Hematopoietic multipotent progenitor cell treated with erythropoietin and hydrocortisone succinate and interleukin-3 and kit ligand, for 15 days (in vitro differentiated cells): ENCODE data around the gene RAPSN.
A peak's percentile ranks its signal among the peaks of the same experiment; 100 is the strongest.

Experiments
- DNase-seq: peaks from one replicate; pipeline ENCODE4 v3.0.0-alpha.2; 2015; ENCODE audit warnings: low spot score

Gene RAPSN

GRCh38 chr11:47466201-47466600 is 17.3 kb upstream of the RAPSN start:
- DNase-seq, result no peak

- no peak for DNase-seq
Observed at GRCh38 chr11:47464483-47464882, 15.5 kb upstream of the RAPSN start.

- no peak for DNase-seq
Observed at GRCh38 chr11:47461876-47462275, 12.9 kb upstream of the RAPSN start.

GRCh38 chr11:47460571-47461235 is 11.8 kb upstream of the RAPSN start:
- no peak for DNase-seq

- peak; percentile 69 for DNase-seq
Observed at GRCh38 chr11:47454258-47454671, 5.3 kb upstream of the RAPSN start.

- no peak for DNase-seq
Observed at GRCh38 chr11:47453365-47453764, 4.4 kb upstream of the RAPSN start.

- no peak for DNase-seq
Observed at GRCh38 chr11:47451990-47452389, 3.1 kb upstream of the RAPSN start.

GRCh38 chr11:47451436-47451835 is 2.5 kb upstream of the RAPSN start:
- DNase-seq, result no peak

GRCh38 chr11:47449541-47449940 is 605 bp upstream of the RAPSN start:
- DNase-seq, result no peak

GRCh38 chr11:47447906-47448305 is 1.0 kb downstream of the RAPSN start:
- no peak for DNase-seq

- DNase-seq, result no peak
Observed at GRCh38 chr11:47446833-47447232, 2.1 kb downstream of the RAPSN start.

- no peak for DNase-seq
Observed at GRCh38 chr11:47445840-47446239, 3.1 kb downstream of the RAPSN start.

GRCh38 chr11:47443817-47444216 is 5.1 kb downstream of the RAPSN start:
- no peak for DNase-seq

- DNase-seq, result no peak
Observed at GRCh38 chr11:47443028-47443700, 5.8 kb downstream of the RAPSN start.

- DNase-seq, result no peak
Observed at GRCh38 chr11:47442514-47442913, 6.4 kb downstream of the RAPSN start.

GRCh38 chr11:47441421-47441820 is 7.5 kb downstream of the RAPSN start:
- no peak for DNase-seq

- DNase-seq, result no peak
Observed at GRCh38 chr11:47440054-47440476, 8.9 kb downstream of the RAPSN start.

GRCh38 chr11:47438721-47439120 is 10.2 kb downstream of the RAPSN start:
- DNase-seq, result no peak

- no peak for DNase-seq
Observed at GRCh38 chr11:47437746-47438418, 11.1 kb downstream of the RAPSN start.

GRCh38 chr11:47437218-47437745 is 11.7 kb downstream of the RAPSN start:
- no peak for DNase-seq

- DNase-seq, result no peak
Observed at GRCh38 chr11:47436726-47437125, 12.2 kb downstream of the RAPSN start.

GRCh38 chr11:47435687-47436086 is 13.2 kb downstream of the RAPSN start:
- DNase-seq, result no peak
